Activated naive CD4-positive, alpha-beta T cell treated with anti-CD3 and anti-CD28 coated beads, Interleukin-2, amount 10 ng/mL, durations not matched to agents 7 days and 5 days (primary cell): ENCODE data around the gene PYCR2.
"Not testable (repeated sequence)": the region's sequence is repeated elsewhere in the genome, so short reads cannot be mapped to it uniquely, and the experiment has no call there.

ENCODE experiments used
- CTCF ChIA-PET: fragments of 350-600 bp; sonication (Branson Sonifier 250); formaldehyde crosslinking; loops from one replicate; lab custom pipeline; 2021; ENCODE audit warnings: antibody characterized with exemption; lab: Charles Lee
- DNase-seq: peaks from one replicate; pipeline ENCODE4 v3.0.0-alpha.2; 2020
- H3K27ac Mint-ChIP-seq: one replicate; pipeline ENCODE4 v1.8.0; 2021; ENCODE audit warnings: mild to moderate bottlenecking, moderate library complexity, mixed read lengths
- H3K27me3 Mint-ChIP-seq: one replicate; pipeline ENCODE4 v1.8.0; 2021; ENCODE audit warnings: mild to moderate bottlenecking, mixed read lengths
- H3K36me3 Mint-ChIP-seq: one replicate; pipeline ENCODE4 v1.8.0; 2021; ENCODE audit warnings: mixed read lengths
- H3K4me1 Mint-ChIP-seq: one replicate; pipeline ENCODE4 v1.8.0; 2021; ENCODE audit warnings: mixed read lengths
- H3K4me3 Mint-ChIP-seq: one replicate; pipeline ENCODE4 v1.8.0; 2021; ENCODE audit warnings: mild to moderate bottlenecking, moderate library complexity, mixed read lengths
- H3K9me3 Mint-ChIP-seq: one replicate; pipeline ENCODE4 v1.8.0; 2021; ENCODE audit warnings: mixed read lengths

The PYCR2 gene

GRCh38 chr1:225923692-225924555, at the start of gene PYCR2:
TSS of gene PYCR2 (minus strand) at chr1:225924250. CDS start at chr1:225924110, 140 bp downstream.
- CTCF ChIA-PET, result interaction anchor here (1.0 to 1.9 kb wide), 4 partner anchors 13 to 456 kb away, joined by 3 to 7 read pairs (median 5); partner anchors contain the start of gene SRP9
- Mint-ChIP-seq H3K4me3 (peak within 1 kb of the TSS; percentile 96), H3K27ac (peak within 1 kb of the TSS; percentile 94), H3K36me3 (peaks cover 33% of the 10 kb centered on the region), H3K4me1 (peaks cover 66% of the 10 kb centered on the region), H3K9me3 (no peaks in the 10 kb centered on the region), H3K27me3 (no peaks in the 10 kb centered on the region)
- DNase-seq, result peak; percentile 97

- peaks cover 8% of the 10 kb centered on the region for H3K4me1 Mint-ChIP-seq
- CTCF ChIA-PET, result interaction anchor here (1.4 to 5.8 kb wide), 3 partner anchors 11 to 498 kb away, joined by 7 to 32 read pairs (median 7); no protein-coding TSS in a partner anchor
- no peak overlapping the region for H3K27ac Mint-ChIP-seq
- no peaks in the 10 kb centered on the region for H3K27me3 Mint-ChIP-seq
- H3K9me3 Mint-ChIP-seq, result peaks cover 2% of the 10 kb centered on the region
- no peak for DNase-seq
- H3K4me3 Mint-ChIP-seq, result no peak overlapping the region
- peaks cover 3% of the 10 kb centered on the region for H3K36me3 Mint-ChIP-seq
These were observed 49.1 kb upstream of the PYCR2 start for GRCh38 chr1:225973158-225973557.

- CTCF ChIA-PET, result interaction anchor here (0.8 to 1.6 kb wide), 4 partner anchors 10 to 498 kb away, joined by 3 to 7 read pairs (median 5); no protein-coding TSS in a partner anchor
These were observed 48.5 kb upstream of the PYCR2 start for GRCh38 chr1:225972344-225973152.

GRCh38 chr1:225970592-225971157, 46.6 kb upstream of the PYCR2 start:
- not testable (repeated sequence) for H3K27ac Mint-ChIP-seq, H3K27me3 Mint-ChIP-seq, H3K9me3 Mint-ChIP-seq, H3K4me3 Mint-ChIP-seq, H3K4me1 Mint-ChIP-seq, H3K36me3 Mint-ChIP-seq, DNase-seq
- CTCF ChIA-PET, result interaction anchor here (0.9 to 1.4 kb wide), 3 partner anchors 9 to 496 kb away, joined by 3 read pairs; no protein-coding TSS in a partner anchor

More at GRCh38 chr1:225972344-225973152, 48.5 kb upstream of the PYCR2 start:
- Mint-ChIP-seq H3K4me1 (peaks cover 8% of the 10 kb centered on the region), H3K27me3 (no peaks in the 10 kb centered on the region), H3K36me3 (peaks cover 3% of the 10 kb centered on the region), H3K4me3 (no peak overlapping the region), H3K9me3 (peaks cover 2% of the 10 kb centered on the region), H3K27ac (no peak overlapping the region)
- no peak for DNase-seq

GRCh38 chr1:225969751-225970150, 45.7 kb upstream of the PYCR2 start:
- not testable (repeated sequence) for DNase-seq, H3K4me1 Mint-ChIP-seq, H3K27ac Mint-ChIP-seq, H3K36me3 Mint-ChIP-seq, H3K9me3 Mint-ChIP-seq, H3K27me3 Mint-ChIP-seq, H3K4me3 Mint-ChIP-seq
- CTCF ChIA-PET, result interaction anchor here (1.4 kb wide), 1 partner anchor 495 kb away, joined by 3 read pairs; no protein-coding TSS in a partner anchor

- no peak overlapping the region for H3K4me3 Mint-ChIP-seq
- CTCF ChIA-PET, result no interaction called here
- no peaks in the 10 kb centered on the region for H3K36me3 Mint-ChIP-seq
- peaks cover 2% of the 10 kb centered on the region for H3K4me1 Mint-ChIP-seq
- H3K27me3 Mint-ChIP-seq, result peaks cover 27% of the 10 kb centered on the region
- no peaks in the 10 kb centered on the region for H3K9me3 Mint-ChIP-seq
- DNase-seq, result no peak
- H3K27ac Mint-ChIP-seq, result no peak overlapping the region
These were observed 41.2 kb upstream of the PYCR2 start for GRCh38 chr1:225965231-225965630.

GRCh38 chr1:225963735-225964530, 39.9 kb upstream of the PYCR2 start:
- H3K4me3 Mint-ChIP-seq, result no peak overlapping the region
- no peak for DNase-seq
- no peaks in the 10 kb centered on the region for H3K36me3 Mint-ChIP-seq
- H3K4me1 Mint-ChIP-seq, result peaks cover 2% of the 10 kb centered on the region
- CTCF ChIA-PET, result interaction anchor here (0.8 to 3.8 kb wide), 7 partner anchors 11 to 131 kb away, joined by 3 to 27 read pairs (median 5); no protein-coding TSS in a partner anchor
- H3K27me3 Mint-ChIP-seq, result peaks cover 31% of the 10 kb centered on the region
- H3K27ac Mint-ChIP-seq, result no peak overlapping the region
- no peaks in the 10 kb centered on the region for H3K9me3 Mint-ChIP-seq

- Mint-ChIP-seq H3K9me3 (no peaks in the 10 kb centered on the region), H3K27me3 (peaks cover 31% of the 10 kb centered on the region), H3K4me3 (no peak overlapping the region), H3K27ac (no peak overlapping the region), H3K4me1 (peaks cover 2% of the 10 kb centered on the region), H3K36me3 (no peaks in the 10 kb centered on the region)
- DNase-seq, result peak; percentile 70
- CTCF ChIA-PET, result interaction anchor here (0.6 to 3.8 kb wide), 17 partner anchors 8 to 489 kb away, joined by 3 to 27 read pairs (median 3); partner anchors contain the start of gene LEFTY2
These were observed 38.5 kb upstream of the PYCR2 start for GRCh38 chr1:225962440-225962975.

- no peak overlapping the region for H3K4me3 Mint-ChIP-seq
- no peak for DNase-seq
- H3K36me3 Mint-ChIP-seq, result no peaks in the 10 kb centered on the region
- H3K4me1 Mint-ChIP-seq, result peaks cover 2% of the 10 kb centered on the region
- CTCF ChIA-PET, result interaction anchor here (0.6 to 3.8 kb wide), 16 partner anchors 9 to 487 kb away, joined by 3 to 27 read pairs (median 5); partner anchors contain the start of gene SRP9
- no peaks in the 10 kb centered on the region for H3K9me3 Mint-ChIP-seq
- no peak overlapping the region for H3K27ac Mint-ChIP-seq
- peaks cover 35% of the 10 kb centered on the region for H3K27me3 Mint-ChIP-seq
These were observed 37.8 kb upstream of the PYCR2 start for GRCh38 chr1:225961659-225962439.

GRCh38 chr1:225958041-225958440, 34.0 kb upstream of the PYCR2 start:
- CTCF ChIA-PET, result interaction anchor here (0.5 to 1.2 kb wide), 3 partner anchors 10 to 23 kb away, joined by 3 read pairs; no protein-coding TSS in a partner anchor
- H3K36me3 Mint-ChIP-seq, result no peaks in the 10 kb centered on the region

GRCh38 chr1:225954753-225955152, 30.7 kb upstream of the PYCR2 start:
- no peaks in the 10 kb centered on the region for H3K36me3 Mint-ChIP-seq
- peaks cover 49% of the 10 kb centered on the region for H3K27me3 Mint-ChIP-seq
- no peak for DNase-seq
- no peak overlapping the region for H3K27ac Mint-ChIP-seq
- no peak overlapping the region for H3K4me3 Mint-ChIP-seq
- H3K9me3 Mint-ChIP-seq, result no peaks in the 10 kb centered on the region
- H3K4me1 Mint-ChIP-seq, result no peaks in the 10 kb centered on the region
- CTCF ChIA-PET, result interaction anchor here (1.2 kb wide), 2 partner anchors 8 to 63 kb away, joined by 3 to 4 read pairs; no protein-coding TSS in a partner anchor

More at GRCh38 chr1:225958041-225958440, 34.0 kb upstream of the PYCR2 start:
- H3K4me3 Mint-ChIP-seq, result no peak overlapping the region
- peaks cover 2% of the 10 kb centered on the region for H3K4me1 Mint-ChIP-seq
- no peak overlapping the region for H3K27ac Mint-ChIP-seq
- no peak for DNase-seq
- peaks cover 41% of the 10 kb centered on the region for H3K27me3 Mint-ChIP-seq
- H3K9me3 Mint-ChIP-seq, result no peaks in the 10 kb centered on the region

- no peak overlapping the region for H3K27ac Mint-ChIP-seq
- H3K4me1 Mint-ChIP-seq, result no peaks in the 10 kb centered on the region
- H3K4me3 Mint-ChIP-seq, result no peak overlapping the region
- no peaks in the 10 kb centered on the region for H3K9me3 Mint-ChIP-seq
- peaks cover 59% of the 10 kb centered on the region for H3K27me3 Mint-ChIP-seq
- no peak for DNase-seq
- CTCF ChIA-PET, result no interaction called here
- H3K36me3 Mint-ChIP-seq, result no peaks in the 10 kb centered on the region
These were observed 29.3 kb upstream of the PYCR2 start for GRCh38 chr1:225953315-225953714.
